ENCODE measurements around the gene TMX2.

DNA sequence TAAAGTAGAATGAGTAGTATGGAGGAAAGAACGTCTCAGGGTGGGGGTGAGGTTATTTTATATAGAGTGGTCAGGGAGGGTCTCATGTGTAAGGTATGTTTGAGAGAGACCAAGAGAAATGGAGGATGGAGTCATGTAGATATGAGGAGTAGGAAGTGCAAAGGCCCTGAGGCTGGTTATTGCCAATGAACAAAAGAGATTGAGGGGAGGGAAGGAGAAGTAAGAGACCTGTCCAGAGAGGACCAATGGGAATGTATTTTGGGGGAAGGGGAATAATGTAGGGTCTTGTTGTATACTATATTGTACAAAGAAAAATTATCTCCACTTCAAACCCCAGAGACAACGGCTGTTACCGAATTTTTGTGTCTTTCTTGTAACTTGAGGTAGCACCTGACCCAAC lies 59.0 kb downstream of the TMX2 start:
- TF ChIP-seq GATA3 (IDR thresholded peaks at IDR 0.05; ENCODE audit: low read depth, low read length) (no peak), GATA2 (IDR thresholded peaks at IDR 0.05; ENCODE audit: low read depth, low read length) (no peak)

Data from SH-SY5Y (cell line).